DMS153 treated with DMSO at 0.1 percent for 48 hours (cell line): Measurements from ENCODE around the gene SFRP5.
A peak's percentile ranks its signal among the peaks of the same experiment; 100 is the strongest.

Experiments used
- DNase-seq: peaks from one replicate; lab custom pipeline; 2025; ENCODE audit not compliant: unreplicated experiment; lab: John Stamatoyannopoulos, UW

Gene SFRP5

GRCh38 chr10:97771913-97772823, at the start of gene SFRP5:
TSS of gene SFRP5 (minus strand) at chr10:97771999. CDS start at chr10:97771833, 166 bp downstream.
- DNase-seq: no peak

- DNase-seq: no peak
These were observed 48.4 kb upstream of the SFRP5 start for GRCh38 chr10:97820096-97820704.

DNA sequence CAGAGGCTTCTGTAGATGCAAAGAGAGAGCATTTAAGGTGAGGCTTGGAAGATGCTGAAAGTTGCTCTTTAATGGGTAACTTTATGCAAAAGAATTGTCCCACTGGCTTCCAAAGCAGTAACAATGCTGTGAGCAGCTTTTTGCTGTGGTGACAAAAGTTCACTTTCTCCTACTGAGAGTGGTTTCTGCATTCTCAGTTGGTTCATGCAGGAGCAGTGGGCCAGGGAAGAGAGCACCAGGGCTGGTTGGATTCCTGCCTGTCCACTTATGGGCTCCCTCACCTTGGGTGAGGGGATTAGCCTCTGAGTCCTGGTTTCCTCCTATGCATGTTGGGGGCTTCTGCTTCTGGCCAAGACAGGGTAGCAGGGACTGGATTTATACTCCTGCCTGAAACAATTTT, 46.8 kb upstream of the SFRP5 start:
- DNase-seq: no peak

GRCh38 chr10:97816609-97817008, 44.8 kb upstream of the SFRP5 start:
- DNase-seq: no peak

DNA sequence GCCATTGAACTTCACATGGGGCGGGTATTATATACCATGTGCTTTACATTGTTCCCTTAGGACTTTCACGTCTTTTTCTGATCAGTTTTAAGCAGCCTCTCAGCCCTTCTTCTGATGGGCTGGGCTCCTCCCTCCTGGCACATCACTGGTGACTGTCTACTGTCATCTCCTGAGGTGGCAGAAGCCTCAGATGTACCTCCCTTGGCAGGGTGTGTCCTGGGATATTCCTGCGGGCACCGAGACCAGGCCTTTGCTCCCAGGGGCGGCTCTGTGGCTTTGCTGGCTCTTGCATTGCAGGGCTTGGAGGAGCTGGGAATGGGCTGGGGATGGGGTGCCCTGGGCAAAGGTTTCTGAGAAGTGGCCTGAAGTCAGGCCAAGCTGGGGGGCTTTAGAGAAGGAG, 43.2 kb upstream of the SFRP5 start:
- DNase-seq: no peak

- no peak for DNase-seq
These were observed 41.5 kb upstream of the SFRP5 start for GRCh38 chr10:97813311-97813710.

DNA sequence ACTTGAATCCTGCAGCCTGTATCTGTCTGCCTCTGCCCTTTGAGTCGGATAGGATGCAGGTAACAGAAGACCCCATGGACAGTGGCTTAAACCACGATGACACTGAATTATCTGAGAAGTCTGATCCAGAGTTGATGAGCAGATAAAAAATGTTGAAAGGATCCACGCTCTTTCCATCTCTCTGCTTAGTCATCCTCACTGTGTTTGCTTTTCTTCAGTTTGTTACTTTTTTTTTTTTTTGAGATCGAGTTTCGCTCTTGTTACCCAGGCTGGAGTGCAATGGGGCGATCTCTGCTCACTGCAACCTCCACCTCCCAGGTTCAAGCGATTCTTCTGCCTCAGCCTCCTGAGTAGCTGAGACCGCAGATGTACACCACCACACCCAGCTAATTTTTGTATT, 40.9 kb upstream of the SFRP5 start:
- DNase-seq: no peak

DNA sequence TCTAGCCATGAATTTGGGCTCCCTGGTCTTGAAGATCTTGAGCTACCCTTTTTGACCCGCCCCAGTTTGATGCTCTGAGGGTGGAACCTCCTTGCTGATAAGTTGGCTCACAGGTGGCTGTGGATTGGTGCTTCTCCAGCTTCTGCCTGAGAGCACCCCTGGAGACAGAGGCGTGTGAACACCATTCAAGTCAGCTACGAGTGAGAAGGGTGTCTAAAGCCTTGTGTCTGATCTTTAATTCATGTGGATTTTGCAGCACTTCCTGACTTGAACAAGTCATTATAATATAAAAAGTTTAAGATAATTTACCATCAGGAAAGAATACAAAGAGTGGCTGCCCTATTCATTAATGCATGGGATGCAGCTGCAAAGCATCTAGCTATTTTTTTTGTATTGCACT, 40.2 kb upstream of the SFRP5 start:
- no peak for DNase-seq

DNA sequence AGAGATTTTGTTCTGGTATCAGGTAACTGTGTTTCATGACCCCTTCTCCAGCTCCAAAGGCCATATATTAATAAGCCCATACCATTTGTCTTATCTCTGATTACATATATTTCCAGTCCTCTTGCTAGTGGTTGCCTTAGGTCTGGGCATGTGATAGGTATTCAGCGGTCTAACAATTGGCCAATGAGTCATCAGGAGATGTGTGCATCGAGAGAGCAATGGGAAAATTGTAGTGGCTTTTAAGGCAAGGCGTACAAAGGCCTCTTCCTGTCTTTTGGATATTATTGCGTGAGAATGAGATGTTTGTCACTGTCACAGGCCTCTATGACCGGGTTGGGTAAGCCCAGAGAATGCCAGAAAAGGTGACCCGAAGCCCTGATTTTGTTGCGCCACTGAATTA, 38.6 kb upstream of the SFRP5 start:
- DNase-seq: peak; percentile 45

DNA sequence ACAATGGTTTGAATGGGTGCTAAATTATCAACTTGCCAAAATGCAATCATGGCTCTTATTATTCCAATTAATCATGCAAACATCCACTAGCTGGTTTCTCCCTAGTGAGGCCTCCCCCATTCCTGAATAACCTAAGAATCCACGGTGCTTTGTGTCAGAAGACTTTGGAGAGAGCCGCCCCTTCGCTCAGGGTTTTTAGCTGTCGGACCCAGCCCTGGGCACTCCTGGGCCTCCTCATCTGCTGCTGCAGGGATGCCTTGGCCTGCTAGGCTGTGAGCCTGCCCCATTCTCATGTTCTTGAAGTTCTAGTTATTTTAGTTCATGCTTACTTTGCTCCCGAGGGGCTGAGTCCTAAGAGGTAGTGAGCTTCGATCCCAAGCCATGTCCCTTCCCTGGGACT, 34.1 kb upstream of the SFRP5 start:
- no peak for DNase-seq

DNA sequence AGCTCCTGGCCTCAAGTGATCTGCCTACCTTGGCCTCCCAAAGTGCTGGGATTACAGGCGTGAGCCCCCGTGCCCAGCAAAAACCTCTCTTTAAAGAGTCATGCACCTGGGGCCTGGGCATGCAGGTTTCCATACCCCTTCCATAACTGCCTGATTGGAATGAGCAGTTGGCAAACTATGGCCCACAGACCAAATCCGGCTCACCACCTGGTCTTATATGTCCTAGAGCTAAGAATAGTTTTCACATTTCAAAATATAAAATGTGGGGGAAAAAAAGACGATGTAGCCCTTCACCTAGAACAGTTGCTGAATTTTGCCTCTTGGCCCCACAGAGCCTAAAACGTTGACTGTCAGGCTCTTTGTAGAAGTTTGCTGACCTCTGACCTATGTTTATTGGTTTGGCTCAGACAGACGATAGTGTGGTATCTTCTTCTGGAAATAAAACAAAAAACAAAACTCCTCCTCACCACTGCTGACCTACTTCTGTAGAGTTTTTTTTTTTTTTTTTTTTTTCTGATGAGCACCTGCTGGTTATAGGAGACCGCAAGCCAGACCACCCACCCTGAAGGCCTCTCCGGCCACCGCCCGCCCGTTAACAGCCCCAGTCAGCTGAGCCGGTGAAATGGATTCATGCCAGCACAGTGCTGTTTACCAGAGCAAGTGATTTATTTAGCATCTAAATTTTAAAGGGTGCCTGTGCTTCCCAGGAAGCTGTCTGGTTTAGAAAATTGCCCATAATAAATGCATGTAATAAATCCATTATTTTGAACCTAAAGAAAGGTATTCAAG, 33.5 kb upstream of the SFRP5 start:
- no peak for DNase-seq

GRCh38 chr10:97801422-97801821, 29.6 kb upstream of the SFRP5 start:
- no peak for DNase-seq

GRCh38 chr10:97800474-97800873, 28.7 kb upstream of the SFRP5 start:
- DNase-seq: no peak

DNA sequence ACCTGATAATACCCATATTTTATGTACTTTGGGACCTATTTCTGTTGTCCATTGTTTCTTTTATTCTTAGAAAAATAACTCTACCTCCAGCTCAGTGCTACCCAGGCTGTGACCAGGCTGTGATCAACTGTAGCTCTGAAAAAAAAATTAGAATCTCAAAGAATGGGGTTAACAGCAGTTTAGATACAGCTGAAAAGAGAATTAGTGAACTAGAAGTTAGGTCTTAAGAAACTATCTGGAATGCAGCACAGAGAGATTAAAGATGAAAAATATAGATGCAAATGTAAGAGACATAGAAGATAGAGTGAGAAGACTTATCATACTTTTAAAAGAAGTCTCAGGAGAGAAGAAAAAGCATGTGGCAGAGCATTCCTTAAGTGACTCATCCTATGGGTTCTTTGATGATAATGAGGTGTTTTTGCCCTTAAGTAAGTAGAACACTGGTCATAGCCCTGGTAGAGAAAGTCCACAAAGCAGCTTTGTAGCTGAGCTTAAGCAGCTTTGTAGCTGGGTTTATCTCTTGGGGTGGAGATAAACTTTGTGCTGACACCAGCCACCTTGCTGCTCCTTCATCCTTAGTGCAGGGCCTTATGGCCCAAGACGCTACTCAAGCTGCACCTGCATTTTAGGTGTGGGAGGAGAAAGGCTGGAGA, 27.3 kb upstream of the SFRP5 start:
- DNase-seq: no peak

GRCh38 chr10:97796651-97797050, 24.9 kb upstream of the SFRP5 start:
- DNase-seq: no peak

DNA sequence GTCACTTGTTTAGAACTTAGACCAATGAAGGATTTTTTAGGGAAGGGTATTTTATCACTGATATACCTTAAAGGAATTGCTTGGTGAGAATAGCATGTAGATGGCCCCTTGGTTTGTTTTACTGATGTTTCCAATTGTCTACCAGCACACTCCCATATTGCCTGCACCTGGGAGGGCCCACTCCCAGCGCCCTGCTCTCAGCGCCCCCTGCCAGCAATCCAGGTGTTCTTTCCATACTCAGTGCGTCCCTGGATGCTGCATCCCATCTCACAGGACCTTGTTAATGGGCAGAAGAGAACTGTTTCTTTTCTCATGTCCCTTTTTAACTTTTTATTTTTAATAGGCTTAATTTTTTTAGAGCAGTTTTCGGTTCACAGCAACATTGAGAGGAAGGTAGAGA, 24.1 kb upstream of the SFRP5 start:
- no peak for DNase-seq

DNA sequence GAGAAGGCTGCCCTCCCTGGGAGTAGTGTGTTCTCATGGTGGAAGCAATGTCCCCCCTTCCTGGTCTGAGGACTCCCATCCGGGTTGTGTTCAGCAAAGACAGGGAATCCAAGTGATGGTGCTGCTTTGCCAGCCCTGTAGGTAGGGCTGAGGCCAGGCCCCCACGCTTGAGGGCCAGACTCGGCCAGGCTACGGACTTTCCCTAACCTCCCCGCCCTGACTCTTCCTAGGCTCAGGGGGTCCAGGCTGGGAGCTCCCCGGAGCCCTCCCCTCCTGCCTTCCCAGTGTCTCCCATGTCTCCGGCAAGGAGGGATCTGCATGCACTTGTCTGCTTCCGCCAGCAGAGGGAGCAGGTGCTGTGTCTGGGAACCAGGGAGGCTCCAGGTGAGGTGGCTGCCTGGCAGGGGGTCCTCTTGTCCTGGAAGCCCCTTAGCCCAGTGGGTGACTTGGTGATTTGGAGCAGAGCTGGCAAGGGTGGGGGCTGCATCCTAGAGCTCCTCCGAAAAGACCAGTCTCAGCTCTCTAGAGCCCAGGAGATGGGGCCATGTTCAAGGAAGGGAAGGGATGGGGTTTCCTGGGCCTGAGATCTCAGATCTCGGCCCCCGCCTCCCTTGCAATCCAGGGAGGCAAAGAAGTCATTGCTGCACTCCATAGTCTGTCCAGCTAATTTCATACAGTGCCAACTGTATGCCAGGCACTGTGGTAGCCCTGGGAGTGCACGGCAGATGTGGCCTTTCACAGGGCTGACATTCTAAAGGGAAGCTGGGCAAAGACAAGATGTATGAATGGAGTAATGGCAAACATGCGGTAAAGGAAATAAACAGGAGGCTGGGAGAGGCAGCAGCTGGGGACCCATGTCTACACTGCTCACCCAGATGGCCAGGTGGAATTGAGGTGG, 20.3 kb upstream of the SFRP5 start:
- DNase-seq: peak; percentile 45

DNA sequence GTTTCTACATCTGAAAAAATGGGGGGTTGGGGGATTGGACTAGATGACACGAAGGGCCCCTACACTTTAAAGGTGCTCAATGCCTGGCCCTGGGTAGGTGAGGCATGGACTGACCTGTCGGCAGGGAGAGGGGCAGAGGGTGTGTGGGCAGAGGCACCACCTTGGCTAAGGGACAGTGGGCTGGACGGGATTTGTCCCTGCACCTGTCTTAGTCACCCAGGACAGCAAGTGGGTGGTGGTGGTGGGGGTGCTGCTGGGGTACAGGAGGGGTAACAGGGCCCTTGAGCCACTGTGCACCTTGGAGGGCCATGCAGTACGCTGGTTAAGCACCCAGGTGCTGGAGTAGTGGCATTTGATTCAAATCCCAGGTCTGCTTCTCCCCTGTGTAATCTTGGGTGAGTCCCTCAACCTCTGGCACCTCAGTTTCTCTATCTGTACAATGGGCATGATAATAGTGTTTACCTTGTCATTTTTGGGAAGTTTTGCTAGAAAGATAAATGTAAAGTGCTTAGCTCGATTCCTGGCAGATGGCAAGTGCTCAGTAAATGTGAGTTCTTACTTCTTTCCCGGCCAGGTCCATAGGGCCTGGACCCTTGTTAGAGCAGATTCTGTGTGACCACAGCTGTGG, 18.1 kb upstream of the SFRP5 start:
- no peak for DNase-seq

DNA sequence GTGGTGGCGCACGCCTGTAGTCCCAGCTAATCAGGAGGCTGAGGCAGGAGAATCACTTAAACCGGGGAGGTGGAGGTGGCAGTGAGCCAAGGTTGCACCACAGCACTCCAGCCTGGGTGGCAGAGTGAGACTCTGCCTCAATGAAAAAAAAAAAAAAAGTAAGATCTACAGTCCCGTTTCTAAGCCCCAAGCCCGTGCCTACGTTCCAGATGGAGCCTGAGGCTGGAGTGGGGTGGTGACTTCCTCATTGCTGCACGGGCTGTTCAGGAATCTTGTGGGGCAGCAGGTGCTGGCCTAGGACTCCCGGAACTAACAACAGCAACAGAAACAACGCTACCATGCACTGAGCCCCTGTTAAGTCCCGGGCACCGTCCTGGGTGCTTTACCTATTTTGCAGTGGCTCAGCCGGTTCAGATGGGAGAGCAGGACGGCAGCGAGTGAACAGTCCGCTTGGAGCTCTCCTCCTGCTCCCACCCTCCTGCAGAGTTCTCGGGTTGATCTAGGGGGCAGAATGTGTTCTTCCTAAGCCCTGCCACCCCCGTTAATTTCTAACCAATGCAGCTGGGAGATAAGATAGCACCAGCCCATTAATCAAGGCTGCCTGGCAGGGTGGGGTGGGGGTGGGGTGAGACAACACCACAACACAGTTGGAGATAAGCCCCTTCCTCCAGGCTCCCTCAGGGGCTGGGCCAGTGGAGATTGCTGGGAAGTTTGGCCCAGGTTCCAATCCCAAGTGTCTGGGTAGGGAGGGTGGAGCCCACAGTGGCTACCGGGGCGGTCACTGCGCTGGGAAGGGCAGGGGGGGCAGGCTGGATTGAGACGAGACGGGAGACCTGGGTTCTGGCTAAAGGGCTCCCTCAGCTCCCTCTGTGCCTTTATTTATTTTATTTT, 17.0 kb upstream of the SFRP5 start:
- DNase-seq: no peak
